GM10847 (cell line): Measurements from ENCODE around the gene PLCB1.

Experiments used
- POLR2A ChIP-seq: IDR thresholded peaks from 2 replicates; pipeline ENCODE4 v1.6.1; 2011; ENCODE audit not compliant: insufficient read length; ENCODE audit errors: extremely low read depth

PLCB1 gene

DNA sequence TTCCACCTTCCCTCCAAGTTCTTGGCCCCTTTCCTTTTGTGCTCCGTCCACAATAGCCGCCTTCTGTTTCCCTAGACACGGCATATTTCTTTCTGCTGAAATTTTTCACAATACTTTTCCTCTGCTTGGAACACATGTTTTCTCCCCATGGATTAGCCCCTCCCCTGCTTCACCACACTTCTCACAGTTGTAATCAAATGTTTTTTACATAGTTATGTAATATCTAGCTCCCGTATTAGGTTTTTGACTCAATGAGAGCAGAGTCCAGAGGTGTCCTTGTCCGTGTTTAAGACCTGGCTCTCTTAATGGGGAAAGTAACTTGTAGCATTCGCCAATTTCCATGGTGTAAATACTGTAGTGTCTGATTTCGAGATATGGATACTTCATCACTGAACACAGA lies 34.7 kb downstream of the PLCB1 start:
- TF ChIP-seq POLR2A: no peak

GRCh38 chr20:8168785-8169288 lies 36.8 kb downstream of the PLCB1 start:
- no peak for TF ChIP-seq POLR2A

DNA sequence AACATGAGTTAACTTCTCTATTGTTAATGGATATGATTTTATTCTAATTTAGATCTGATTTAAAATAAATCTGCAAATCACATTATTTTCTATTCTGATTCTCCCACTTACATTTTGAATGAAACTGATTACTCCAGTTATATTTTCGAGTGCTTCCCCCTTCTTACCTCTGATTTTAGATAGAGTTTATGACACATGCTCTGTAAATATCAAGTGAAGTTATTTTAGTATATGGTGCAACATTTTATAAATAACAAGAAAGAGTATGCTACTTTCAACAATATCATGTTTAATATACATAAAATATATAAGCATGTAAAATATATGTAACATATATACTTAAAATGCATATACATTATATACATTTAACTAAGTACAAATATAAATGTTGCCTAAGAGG lies 38.9 kb downstream of the PLCB1 start:
- no peak for TF ChIP-seq POLR2A

- TF ChIP-seq POLR2A: no peak
Measured at GRCh38 chr20:8172191-8172590, 40.1 kb downstream of the PLCB1 start.

DNA sequence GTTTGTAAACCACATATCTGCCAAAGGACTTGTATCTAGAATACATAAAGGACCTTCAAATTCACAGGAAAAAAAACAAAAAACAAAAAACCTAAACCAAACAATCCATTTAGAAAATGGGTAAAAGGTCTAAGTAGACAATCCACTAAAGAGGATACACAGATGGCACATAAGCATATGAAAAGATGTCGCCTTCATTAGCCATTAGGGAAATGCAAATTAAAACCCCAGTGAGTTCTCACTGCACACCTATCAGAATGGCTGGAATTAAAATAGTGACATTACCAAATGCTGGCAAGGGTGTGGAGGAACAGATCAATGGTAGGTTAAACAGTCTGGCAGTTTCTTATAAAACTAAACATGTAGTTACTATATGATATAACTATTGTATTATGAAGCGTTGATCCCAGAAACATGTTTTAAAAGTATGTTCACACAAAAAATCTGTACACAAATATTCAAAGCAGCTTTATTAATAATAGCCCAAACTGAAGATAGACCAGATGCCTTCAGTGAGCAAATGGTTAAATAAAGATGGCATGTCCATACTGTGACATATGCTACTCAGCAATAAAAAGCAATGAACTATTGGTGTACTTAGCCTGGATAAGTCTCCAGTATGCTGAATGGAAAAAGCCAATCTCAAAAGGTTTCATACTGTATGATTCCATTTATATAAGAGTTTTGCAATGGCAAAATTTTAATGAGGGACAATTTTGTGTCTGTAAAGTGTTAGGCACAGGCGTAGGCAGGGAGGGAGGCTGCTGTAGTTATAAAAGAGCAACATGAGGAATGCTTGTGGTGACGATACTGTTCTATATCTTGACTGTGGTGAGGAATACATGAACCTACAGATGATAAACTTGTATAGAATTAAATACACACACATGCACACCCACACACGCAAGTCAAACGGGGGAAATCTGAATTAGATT lies 43.9 kb downstream of the PLCB1 start:
- TF ChIP-seq POLR2A: no peak

- no peak for TF ChIP-seq POLR2A
Measured at GRCh38 chr20:8183526-8183925, 51.5 kb downstream of the PLCB1 start.

GRCh38 chr20:8187740-8188139 lies 55.7 kb downstream of the PLCB1 start:
- no peak for TF ChIP-seq POLR2A

DNA sequence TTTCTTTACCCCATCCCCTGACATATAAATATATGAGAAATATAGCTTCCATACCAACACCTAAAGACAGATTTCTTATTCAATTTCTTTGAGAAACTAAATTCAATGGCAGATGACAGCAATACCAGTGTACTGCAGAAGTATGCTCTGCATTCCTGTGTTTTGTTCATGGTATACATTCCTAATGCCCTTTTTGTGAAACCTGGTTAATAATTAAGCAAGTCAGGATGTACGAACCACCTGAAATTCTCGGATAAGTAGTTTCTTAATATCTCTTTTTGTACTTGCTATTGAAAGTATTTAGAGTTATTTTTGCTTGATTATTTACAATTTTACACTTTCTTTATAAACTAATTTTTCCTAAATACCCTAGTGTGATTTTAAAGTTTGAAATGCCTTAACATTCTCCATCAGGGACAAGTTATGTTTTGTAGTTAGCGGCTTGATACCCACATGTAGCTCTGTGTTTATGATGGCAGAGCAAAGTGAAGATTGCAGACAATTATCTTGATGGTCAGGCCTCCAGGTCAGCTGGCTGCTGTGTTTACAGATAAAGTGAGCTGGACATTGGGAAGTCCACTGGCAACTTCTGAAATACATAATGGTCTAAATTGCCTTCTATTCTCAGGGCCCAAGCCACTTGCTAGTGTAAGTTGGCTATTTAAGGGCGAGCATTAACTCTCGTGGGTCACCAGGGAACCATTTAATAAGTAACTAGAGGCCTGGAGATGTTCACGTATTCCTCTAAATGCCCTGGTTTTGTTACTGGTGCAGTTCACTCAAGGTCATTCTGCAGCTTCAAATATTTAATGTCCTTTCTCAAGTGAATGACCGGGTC lies 58.2 kb downstream of the PLCB1 start:
- TF ChIP-seq POLR2A: no peak

- TF ChIP-seq POLR2A: no peak
Measured at GRCh38 chr20:8194721-8195120, 62.7 kb downstream of the PLCB1 start.

GRCh38 chr20:8196096-8196495 lies 64.0 kb downstream of the PLCB1 start:
- TF ChIP-seq POLR2A: no peak

GRCh38 chr20:8200220-8200619 lies 68.2 kb downstream of the PLCB1 start:
- TF ChIP-seq POLR2A: no peak

DNA sequence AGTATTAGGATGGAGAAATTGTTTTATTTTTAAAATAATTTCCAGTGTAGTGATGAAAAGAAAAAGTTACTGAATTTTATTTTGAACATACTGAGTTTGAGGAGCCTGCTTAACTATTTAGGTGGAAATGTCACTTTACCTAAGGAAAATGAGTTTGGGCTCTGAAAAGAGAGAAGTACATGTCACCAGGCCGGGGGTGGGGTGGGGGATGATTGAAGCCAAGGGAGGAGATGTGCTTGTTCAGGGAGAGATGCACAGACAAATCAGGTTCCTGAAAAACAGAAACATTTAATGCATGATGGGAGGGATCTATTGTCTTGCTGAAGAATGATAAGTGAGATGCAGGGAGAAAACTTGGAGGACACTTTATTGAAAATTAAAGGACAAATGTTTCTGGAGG lies 71.3 kb downstream of the PLCB1 start:
- no peak for TF ChIP-seq POLR2A

DNA sequence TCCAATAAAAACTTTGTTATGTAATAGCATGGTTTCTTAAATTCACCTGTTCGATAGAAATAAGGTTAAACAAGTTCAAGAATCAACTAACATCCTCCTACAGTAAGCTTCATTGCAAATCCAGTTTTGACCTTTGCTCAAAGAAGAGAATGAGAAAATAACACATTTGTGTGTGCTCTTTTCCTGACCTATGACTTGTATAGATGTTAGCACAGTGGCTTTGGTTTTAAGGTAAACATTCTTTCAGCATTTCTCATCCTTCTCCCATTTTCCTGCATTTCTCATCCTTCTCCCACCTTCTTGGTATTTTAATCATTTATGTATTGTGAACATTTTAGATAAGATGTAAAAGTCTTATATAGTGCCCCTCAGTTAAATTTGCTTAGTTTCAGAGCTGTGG lies 73.9 kb downstream of the PLCB1 start:
- TF ChIP-seq POLR2A: no peak

DNA sequence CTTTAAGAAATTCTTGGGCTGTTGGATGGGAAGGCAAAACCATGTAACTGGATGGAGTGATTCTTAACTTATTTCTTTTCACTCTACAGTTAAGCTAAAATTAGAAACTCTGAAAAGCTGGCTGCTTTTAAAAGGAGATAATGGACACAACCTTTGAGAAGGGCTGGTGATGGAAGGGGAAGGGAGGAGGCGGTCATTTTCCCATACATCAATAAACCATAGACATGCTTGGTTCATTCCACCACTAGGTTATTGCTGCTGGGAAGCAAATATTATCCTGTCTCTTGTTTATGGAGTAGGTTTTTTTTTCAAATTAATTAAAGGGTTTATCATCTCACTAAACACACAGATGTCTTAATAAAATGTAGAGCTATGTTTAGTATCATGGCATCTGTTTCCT lies 76.2 kb downstream of the PLCB1 start:
- TF ChIP-seq POLR2A: no peak

DNA sequence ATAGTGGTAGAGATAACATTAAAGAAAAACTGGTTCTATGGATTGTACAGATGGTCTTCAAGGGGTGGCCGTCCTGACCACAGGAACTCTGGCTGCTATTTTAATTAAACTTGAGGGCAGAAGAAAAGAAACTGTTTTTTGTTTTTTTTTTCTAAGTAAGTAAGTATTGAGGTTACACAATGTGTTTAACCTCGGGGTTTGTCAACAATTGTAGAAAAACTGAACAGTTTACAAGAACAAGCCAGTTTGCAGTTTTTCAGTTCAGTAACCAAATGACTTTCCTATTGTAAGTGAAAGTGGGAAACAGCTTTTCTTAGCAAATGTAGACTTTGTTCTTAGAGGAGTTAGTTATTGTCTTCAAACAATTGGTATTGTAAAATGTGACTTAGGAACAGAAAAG lies 77.0 kb downstream of the PLCB1 start:
- TF ChIP-seq POLR2A: no peak

- no peak for TF ChIP-seq POLR2A
Measured at GRCh38 chr20:8210749-8211148, 78.7 kb downstream of the PLCB1 start.
